ENCODE results near the gene RAB22A. TPM values are rescaled to one million over a fixed set of nuclear protein-coding genes. Genes with fewer than 3 reads are reported as not detected.

RAB22A gene
- total and polyA plus RNA-seq, 5 experiments from 2014 or later: 11.0 to 23.3 (median 13.7) TPM

DNA sequence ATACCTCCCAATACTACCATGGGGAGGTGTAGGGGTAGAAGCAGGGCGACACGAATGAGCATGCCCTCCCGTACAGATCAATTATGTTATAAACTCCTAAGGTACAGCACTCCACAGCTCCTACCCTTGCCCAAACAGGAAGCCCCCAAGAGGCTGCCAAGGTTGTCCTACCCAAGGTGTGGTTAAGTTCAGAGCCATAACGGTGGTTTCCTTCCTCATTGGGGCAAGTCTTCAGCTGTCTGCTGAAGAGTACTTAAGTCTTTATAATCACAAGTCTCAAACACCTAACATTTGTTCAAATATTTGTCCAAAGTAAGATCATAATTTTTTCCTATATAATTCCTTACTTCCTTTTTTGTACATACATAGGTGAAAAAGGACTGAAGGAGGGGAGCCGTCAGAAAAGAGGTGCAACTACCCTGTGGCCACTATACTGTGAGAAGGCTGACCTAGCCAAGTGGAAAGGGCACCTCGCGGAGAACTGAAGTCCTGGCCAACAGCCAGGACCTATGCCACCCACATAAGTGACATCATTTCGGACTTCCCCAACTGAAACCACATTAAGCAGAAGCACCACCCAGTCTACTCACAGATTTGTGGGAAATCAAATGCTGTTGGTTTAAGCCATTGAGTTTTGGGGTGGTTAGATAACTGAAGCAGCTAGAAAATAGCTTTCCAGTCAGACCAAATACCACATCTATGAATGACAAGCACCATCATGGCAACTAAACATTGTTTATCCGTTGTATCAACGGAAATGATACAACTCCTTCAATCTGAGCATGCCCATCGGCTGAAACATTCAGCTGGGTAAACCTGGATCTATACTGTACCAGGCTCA is 2.9 kb upstream of the RAB22A start:
- H3K4me3 Mint-ChIP-seq: peak overlapping the region; percentile 57 to 88 (median 78)
- peaks cover 0 to 2% (median 0%) of the 10 kb centered on the region in 3 donors for H3K36me3 Mint-ChIP-seq
- no peaks in the 10 kb centered on the region for H3K9me3 Mint-ChIP-seq
- H3K27ac Mint-ChIP-seq: peak overlapping the region; percentile 92 to 99 (median 98)
- peaks cover 14 to 61% (median 54%) of the 10 kb centered on the region in 4 donors for H3K4me1 Mint-ChIP-seq
- H3K27me3 Mint-ChIP-seq: no peaks in the 10 kb centered on the region
- DNase-seq (peak; percentile 50 to 92 (median 86)), ATAC-seq (peak; percentile 71 to 79)
- POLR2A ChIA-PET: interaction anchor here (0.6 to 3.4 kb wide), 8 partner anchors 19 to 915 kb away, joined by 3 to 21 read pairs (median 4); partner anchors contain the start of genes STX16 and VAPB

DNA sequence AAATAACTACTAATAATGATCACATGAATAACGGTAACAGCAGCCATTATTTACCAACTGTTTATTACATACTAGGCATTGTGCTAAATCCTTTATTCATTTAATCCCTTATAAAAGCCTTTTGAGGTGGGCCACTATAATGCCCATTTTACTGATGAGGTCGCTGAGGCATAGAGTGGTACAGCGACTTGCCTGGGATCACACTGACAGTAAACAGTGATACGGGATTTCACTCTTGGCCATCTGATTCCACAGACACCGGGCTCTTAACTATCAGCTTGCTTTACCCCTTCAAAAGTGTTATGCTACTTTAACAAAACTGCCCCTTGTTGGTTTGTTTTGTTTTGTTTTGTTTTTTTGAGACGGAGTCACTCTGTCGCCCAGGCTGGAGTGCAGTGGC is 2.2 kb upstream of the RAB22A start:
- POLR2A ChIA-PET: interaction anchor here (0.6 to 3.4 kb wide), 7 partner anchors 19 to 915 kb away, joined by 3 to 21 read pairs (median 5); partner anchors contain the start of genes STX16 and VAPB
- peak in 2 of 10 donors; percentile 6 to 36 for DNase-seq

DNA sequence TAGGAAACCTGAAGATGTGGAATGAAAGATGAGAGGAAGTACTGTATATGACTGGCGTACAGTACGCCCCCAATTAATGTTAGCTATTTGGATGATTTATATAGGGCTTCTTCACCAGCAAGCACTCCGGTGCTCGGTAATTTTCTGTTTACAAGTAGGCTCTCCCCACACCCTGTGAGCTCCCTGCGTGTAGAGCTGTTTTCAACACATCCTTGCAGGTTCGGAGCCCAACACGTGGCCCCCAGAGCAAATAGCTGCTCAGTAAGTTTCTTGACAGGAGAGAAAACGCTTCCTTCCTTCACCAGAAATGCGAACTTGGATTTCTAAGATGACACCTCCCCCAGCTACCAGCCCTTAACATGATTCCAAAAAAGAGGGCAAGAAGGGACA is 1.2 kb upstream of the RAB22A start:
- Mint-ChIP-seq H3K27ac (peak overlapping the region; percentile 87 to 99 (median 98)), H3K36me3 (peaks cover 0 to 17% (median 4%) of the 10 kb centered on the region in 3 donors), H3K4me1 (peaks cover 17 to 72% (median 58%) of the 10 kb centered on the region in 4 donors), H3K27me3 (no peaks in the 10 kb centered on the region), H3K4me3 (peak overlapping the region; percentile 62 to 88 (median 72)), H3K9me3 (no peaks in the 10 kb centered on the region)
- ATAC-seq (no peak), DNase-seq (peak in 5 of 10 donors; percentile 10 to 36 (median 26))
- POLR2A ChIA-PET: interaction anchor here (0.7 to 3.4 kb wide), 6 partner anchors 23 to 945 kb away, joined by 3 to 20 read pairs (median 4); partner anchors contain the start of genes STX16, VAPB and ZNF831

More for the DNA sequence above, 2.2 kb upstream of the RAB22A start:
- no peaks in the 10 kb centered on the region for H3K27me3 Mint-ChIP-seq
- H3K9me3 Mint-ChIP-seq: no peaks in the 10 kb centered on the region
- ATAC-seq: peak in 1 of 2 donors; percentile 1
- H3K4me3 Mint-ChIP-seq: peak overlapping the region; percentile 57 to 88 (median 78)
- peaks cover 13 to 66% (median 55%) of the 10 kb centered on the region in 4 donors for H3K4me1 Mint-ChIP-seq
- H3K36me3 Mint-ChIP-seq: peaks cover 0 to 8% (median 0%) of the 10 kb centered on the region in 3 donors
- H3K27ac Mint-ChIP-seq: peak overlapping the region; percentile 92 to 99 (median 98)

DNA sequence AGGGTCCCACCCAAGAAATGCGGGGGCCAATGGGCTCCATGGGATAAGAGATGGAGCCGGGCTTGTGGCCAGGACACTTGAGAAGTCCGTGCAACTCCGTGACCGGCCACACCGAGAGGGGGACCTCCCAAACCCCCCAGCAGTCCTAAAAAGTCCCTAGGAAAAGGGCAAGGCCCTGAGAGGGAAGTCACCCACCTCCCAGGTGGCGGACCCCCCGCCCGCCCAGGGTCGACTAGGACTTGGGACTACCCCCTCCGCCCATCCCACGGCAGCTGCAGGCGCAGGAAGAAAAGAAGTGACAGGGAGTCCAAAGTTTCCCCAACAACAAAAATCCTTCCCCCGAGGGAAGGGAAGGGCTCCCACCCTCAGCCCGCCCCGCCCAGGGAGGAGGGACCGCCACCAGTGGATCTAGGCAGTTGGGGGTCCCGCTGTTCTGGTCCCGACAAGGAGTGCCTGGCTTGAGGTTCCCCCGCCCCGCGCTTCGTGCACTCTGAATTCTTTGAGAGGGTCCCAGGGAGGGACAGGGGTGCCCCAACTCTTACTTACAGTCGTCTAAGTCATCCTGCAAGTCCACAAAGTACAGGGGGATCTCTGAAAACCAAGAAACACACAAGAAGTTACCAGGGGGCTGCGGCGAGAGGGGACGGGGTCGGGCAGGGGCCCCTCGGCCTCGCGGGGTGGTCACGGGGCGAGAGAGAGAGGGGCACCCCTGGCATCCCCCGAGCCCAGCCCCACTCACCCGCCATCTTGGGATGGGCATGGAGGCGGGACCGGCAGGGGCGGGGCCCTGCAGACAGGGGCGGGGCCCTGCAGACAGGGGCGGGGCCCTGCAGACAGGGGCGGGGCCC is 611 bp upstream of the RAB22A start:
- H3K27me3 Mint-ChIP-seq: no peaks in the 10 kb centered on the region
- ATAC-seq (peak; percentile 11 to 18), DNase-seq (peak in 8 of 10 donors; percentile 20 to 82 (median 64))
- POLR2A ChIA-PET: interaction anchor here (0.7 to 3.4 kb wide), 6 partner anchors 22 to 944 kb away, joined by 3 to 20 read pairs (median 4); partner anchors contain the start of genes STX16, VAPB and ZNF831
- peaks cover 0 to 23% (median 10%) of the 10 kb centered on the region in 3 donors for H3K36me3 Mint-ChIP-seq
- H3K4me3 Mint-ChIP-seq: peak overlapping the region; percentile 62 to 88 (median 72)
- peaks cover 18 to 75% (median 60%) of the 10 kb centered on the region in 4 donors for H3K4me1 Mint-ChIP-seq
- no peaks in the 10 kb centered on the region for H3K9me3 Mint-ChIP-seq
- peak overlapping the region; percentile 87 to 99 (median 98) for H3K27ac Mint-ChIP-seq

DNA sequence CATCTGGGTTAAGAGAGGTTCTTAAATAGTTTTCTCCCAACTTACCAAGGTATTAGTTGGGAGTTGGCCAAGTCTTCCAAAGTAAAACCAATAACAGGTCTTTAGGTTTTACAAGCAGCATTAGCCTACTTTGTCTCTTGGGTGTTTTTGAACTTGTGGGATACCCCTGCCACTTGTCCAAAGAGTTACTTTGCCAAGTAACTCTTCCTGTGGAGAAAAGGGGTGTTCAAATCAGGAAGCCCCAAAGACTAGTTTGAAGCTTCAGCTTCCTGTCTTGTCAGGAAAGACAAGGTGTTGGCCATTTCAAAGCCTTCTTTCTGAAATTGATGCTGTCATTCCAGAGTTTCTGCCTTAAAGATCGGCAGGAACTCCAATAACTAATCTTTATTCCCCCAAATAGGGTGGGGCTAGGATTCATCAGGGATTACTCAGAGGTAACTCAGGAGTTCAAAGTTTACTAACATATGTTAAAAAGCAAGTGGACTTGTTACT is 822 bp downstream of the RAB22A start:
- POLR2A ChIA-PET: interaction anchor here (1.0 to 1.6 kb wide), 2 partner anchors 79 to 342 kb away, joined by 3 to 6 read pairs; partner anchors contain the start of gene VAPB
- Mint-ChIP-seq H3K36me3 (peaks cover 0 to 37% (median 14%) of the 10 kb centered on the region in 3 donors), H3K4me3 (peak overlapping the region; percentile 88 to 96 (median 91)), H3K27ac (peak overlapping the region; percentile 61 to 97 (median 93)), H3K4me1 (peaks cover 16 to 81% (median 65%) of the 10 kb centered on the region in 4 donors), H3K27me3 (no peaks in the 10 kb centered on the region), H3K9me3 (no peaks in the 10 kb centered on the region)
- ATAC-seq: no peak
- DNase-seq: peak in 2 of 10 donors; percentile 22 to 31

DNA sequence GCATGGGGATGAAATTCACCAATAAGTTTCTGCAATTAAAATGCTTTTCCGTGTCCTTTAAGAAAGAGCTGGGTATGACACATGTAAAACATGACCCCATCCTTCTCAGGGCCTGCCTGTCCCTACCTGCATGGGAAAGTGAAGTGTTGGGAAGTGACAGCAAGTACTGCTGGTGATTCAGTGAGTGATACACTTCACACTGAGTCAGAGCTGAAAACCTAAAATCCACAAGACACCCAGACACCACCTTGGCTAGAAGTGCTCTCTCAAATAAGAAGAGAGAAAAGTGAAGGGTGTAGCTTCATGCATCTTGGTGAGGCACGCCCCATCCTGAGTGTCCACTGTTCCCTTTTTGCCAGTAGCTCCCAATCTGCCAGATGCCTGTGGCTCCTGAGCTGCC is 3.3 kb downstream of the RAB22A start:
- Mint-ChIP-seq H3K9me3 (no peaks in the 10 kb centered on the region), H3K27ac (peak overlapping the region in 4 of 10 donors; percentile 63 to 86 (median 76)), H3K36me3 (peaks cover 0 to 57% (median 24%) of the 10 kb centered on the region in 3 donors), H3K27me3 (no peaks in the 10 kb centered on the region), H3K4me1 (peaks cover 26 to 73% (median 63%) of the 10 kb centered on the region in 4 donors), H3K4me3 (peak overlapping the region in 5 of 10 donors; percentile 4 to 57 (median 31))
- no peak for DNase-seq
- POLR2A ChIA-PET: interaction anchor here (0.6 to 1.5 kb wide), 3 partner anchors 63 to 78 kb away, joined by 3 to 4 read pairs (median 3); partner anchors contain the start of gene VAPB
- ATAC-seq: no peak

DNA sequence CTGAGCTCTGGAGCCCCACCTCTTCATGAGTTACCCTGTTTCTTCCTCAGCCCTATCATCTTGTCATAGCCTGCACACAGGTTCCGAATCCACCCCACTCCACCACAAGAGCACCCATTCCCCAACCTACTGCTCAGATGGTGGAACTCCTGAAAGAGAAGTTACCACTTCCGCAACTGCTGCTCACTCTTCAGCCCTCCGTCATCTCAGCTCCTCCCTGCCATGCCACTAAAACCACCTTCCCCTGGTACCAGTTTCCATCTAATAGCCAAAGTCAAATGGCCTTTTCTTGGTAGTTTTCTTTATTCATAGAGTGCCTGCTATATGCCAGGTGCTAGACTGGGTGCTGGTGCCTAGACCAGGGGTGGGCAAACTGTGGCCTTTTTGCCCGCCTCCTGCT is 3.9 kb downstream of the RAB22A start:
- POLR2A ChIA-PET: interaction anchor here (0.6 to 1.5 kb wide), 2 partner anchors 64 to 76 kb away, joined by 3 read pairs; partner anchors contain the start of gene VAPB
- Mint-ChIP-seq H3K27me3 (no peaks in the 10 kb centered on the region), H3K27ac (peak overlapping the region; percentile 12 to 90 (median 76)), H3K4me3 (peak overlapping the region in 8 of 10 donors; percentile 12 to 62 (median 48)), H3K4me1 (peaks cover 25 to 68% (median 59%) of the 10 kb centered on the region in 4 donors), H3K36me3 (peaks cover 0 to 60% (median 24%) of the 10 kb centered on the region in 3 donors), H3K9me3 (no peaks in the 10 kb centered on the region)
- ATAC-seq: no peak
- DNase-seq: no peak

DNA sequence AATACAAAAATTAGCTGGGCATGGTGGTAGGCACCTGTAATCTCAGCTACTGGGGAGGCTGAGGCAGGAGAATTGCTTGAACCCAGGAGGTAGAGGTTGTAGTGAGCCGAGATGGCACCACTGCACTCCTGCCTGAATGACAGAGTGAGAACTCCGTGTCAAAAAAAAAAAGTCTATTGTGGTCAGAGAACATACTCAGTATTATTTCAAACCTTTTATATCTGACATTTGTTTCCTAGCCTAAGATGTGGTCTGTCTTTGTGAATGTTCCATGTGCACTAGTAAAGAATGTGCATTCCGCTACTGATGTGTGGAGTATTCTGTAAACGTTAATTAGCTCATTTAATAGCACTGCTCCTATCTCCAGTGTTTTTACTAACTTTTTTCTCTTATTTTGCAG is 11.7 kb downstream of the RAB22A start:
- DNase-seq (peak in 2 of 10 donors; percentile 30 to 40), ATAC-seq (peak; percentile 87 to 88)
- POLR2A ChIA-PET: interaction anchor here (1.1 kb wide), 1 partner anchor 17 kb away, joined by 3 read pairs; no protein-coding TSS in a partner anchor
- Mint-ChIP-seq H3K4me1 (peaks cover 27 to 67% (median 64%) of the 10 kb centered on the region in 4 donors), H3K27ac (peak overlapping the region in 2 of 10 donors; percentile 27 to 43), H3K27me3 (no peaks in the 10 kb centered on the region), H3K9me3 (no peaks in the 10 kb centered on the region), H3K4me3 (peak overlapping the region in 7 of 10 donors; percentile 19 to 59 (median 40)), H3K36me3 (peaks cover 4 to 47% (median 13%) of the 10 kb centered on the region in 3 donors)

DNA sequence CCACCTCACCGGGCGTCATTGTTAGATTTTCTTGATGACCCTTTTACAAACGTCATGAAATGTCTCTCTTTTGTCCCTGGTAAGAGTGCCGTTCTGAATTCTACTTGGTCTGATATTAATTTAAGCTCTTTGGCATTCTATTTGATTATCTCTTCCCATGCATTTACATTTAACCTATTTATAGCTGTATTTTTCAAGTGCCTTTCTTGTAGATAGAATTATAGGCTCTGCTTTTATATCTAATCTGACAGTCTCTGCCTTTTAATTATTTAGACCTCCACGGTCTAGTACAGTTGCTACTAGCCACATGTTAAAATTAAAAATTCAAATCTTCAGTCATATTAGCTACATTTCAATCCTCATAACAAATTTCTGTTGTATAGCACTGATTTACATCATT is 12.6 kb downstream of the RAB22A start:
- Mint-ChIP-seq H3K36me3 (peaks cover 4 to 41% (median 9%) of the 10 kb centered on the region in 3 donors), H3K27ac (peak overlapping the region in 2 of 10 donors; percentile 46 to 61), H3K27me3 (no peaks in the 10 kb centered on the region), H3K4me3 (peak overlapping the region in 4 of 10 donors; percentile 8 to 34 (median 15)), H3K9me3 (no peaks in the 10 kb centered on the region), H3K4me1 (peaks cover 22 to 68% (median 64%) of the 10 kb centered on the region in 4 donors)
- DNase-seq (no peak), ATAC-seq (no peak)
- POLR2A ChIA-PET: no interaction called here

DNA sequence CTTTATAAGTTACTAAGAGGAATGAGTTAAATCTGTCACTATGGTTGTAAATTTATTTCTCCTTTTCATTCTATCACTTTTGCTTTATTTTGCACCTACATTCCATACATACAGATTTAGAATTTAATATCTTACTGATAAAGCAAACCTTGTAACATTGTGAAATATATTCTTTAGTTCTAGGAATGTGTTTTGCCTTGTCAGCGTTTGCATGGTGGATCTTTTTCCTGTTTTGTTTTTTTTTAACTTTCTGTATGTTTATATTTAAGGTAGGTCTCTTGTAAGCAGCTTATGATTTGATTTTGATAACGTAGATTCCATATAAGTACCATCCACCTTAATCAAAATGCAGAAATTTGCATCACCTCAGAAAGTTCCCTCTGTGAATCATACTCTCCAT is 16.4 kb downstream of the RAB22A start:
- Mint-ChIP-seq H3K9me3 (no peaks in the 10 kb centered on the region), H3K4me3 (peak overlapping the region in 2 of 10 donors; percentile 17 to 51), H3K27ac (peak overlapping the region in 4 of 10 donors; percentile 1 to 31 (median 8)), H3K27me3 (no peaks in the 10 kb centered on the region), H3K36me3 (peaks cover 0 to 22% (median 0%) of the 10 kb centered on the region in 3 donors), H3K4me1 (peaks cover 31 to 72% (median 65%) of the 10 kb centered on the region in 4 donors)
- POLR2A ChIA-PET: no interaction called here
- DNase-seq (no peak), ATAC-seq (no peak)

DNA sequence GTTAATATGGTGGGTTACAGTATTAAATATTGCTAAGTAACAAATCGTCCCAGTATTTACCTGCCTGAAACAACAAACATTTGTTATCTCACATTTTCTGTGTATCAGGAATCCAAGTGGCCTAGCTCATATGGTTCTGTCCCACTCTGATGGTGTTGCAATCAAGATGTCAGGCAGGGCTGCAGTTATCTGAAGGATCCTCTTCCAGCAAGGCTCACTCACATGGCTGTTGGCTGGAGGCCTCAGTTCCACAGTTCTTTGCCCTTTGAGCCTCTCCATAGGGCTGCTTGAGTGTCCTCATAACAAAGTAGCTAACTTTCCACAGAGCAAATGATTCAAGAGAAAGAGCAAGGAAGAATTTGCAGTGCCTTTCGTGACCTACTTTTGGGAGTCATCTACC is 17.7 kb downstream of the RAB22A start:
- POLR2A ChIA-PET: no interaction called here
- ATAC-seq: no peak
- peaks cover 0 to 28% (median 0%) of the 10 kb centered on the region in 3 donors for H3K36me3 Mint-ChIP-seq
- H3K27ac Mint-ChIP-seq: peak overlapping the region in 1 of 10 donors; percentile 48
- DNase-seq: no peak
- H3K9me3 Mint-ChIP-seq: no peaks in the 10 kb centered on the region
- H3K4me3 Mint-ChIP-seq: no peak overlapping the region
- no peaks in the 10 kb centered on the region for H3K27me3 Mint-ChIP-seq
- H3K4me1 Mint-ChIP-seq: peaks cover 32 to 70% (median 64%) of the 10 kb centered on the region in 4 donors

Data from naive thymus-derived CD8-positive, alpha-beta T cell (primary cell).